Urothelium cell line (cell line): ENCODE measurements around the gene TENM4.
A peak's percentile ranks its signal among the peaks of the same experiment; 100 is the strongest.
"Not testable (repeated sequence)": the region's sequence is repeated elsewhere in the genome, so short reads cannot be mapped to it uniquely, and the experiment has no call there.

Experiments used
- DNase-seq: peaks from one replicate; pipeline ENCODE4 v3.0.0; 2011; ENCODE audit warnings: low spot score, mixed read lengths
- FAIRE-seq: peaks from 2 replicates; lab custom pipeline; 2011; peaks lifted over from hg19 to GRCh38; lab: Jason Lieb, UNC

The TENM4 gene

GRCh38 chr11:78835646-78836045 lies 605.2 kb downstream of the TENM4 start:
- DNase-seq (no peak), FAIRE-seq (no peak)

- FAIRE-seq (no peak), DNase-seq (no peak)
Observed at GRCh38 chr11:78834886-78835285, 605.9 kb downstream of the TENM4 start.

GRCh38 chr11:78833237-78833636 lies 607.6 kb downstream of the TENM4 start:
- FAIRE-seq (no peak), DNase-seq (no peak)

GRCh38 chr11:78832226-78832947 lies 608.4 kb downstream of the TENM4 start:
- FAIRE-seq (no peak), DNase-seq (no peak)

- DNase-seq (no peak), FAIRE-seq (no peak)
Observed at GRCh38 chr11:78831571-78831970, 609.3 kb downstream of the TENM4 start.

- DNase-seq = no peak
- FAIRE-seq = no peak
Observed at GRCh38 chr11:78830277-78830819, 610.5 kb downstream of the TENM4 start.

- no peak for DNase-seq
- peak; percentile 13 for FAIRE-seq
Observed at GRCh38 chr11:78829146-78829545, 611.7 kb downstream of the TENM4 start.

GRCh38 chr11:78828676-78829075 lies 612.2 kb downstream of the TENM4 start:
- DNase-seq (no peak), FAIRE-seq (no peak)

- DNase-seq, FAIRE-seq: not testable (repeated sequence)
Observed at GRCh38 chr11:78827291-78827690, 613.5 kb downstream of the TENM4 start.

GRCh38 chr11:78825591-78826020 lies 615.2 kb downstream of the TENM4 start:
- no peak for FAIRE-seq
- no peak for DNase-seq

- DNase-seq (no peak), FAIRE-seq (no peak)
Observed at GRCh38 chr11:78823588-78823987, 617.2 kb downstream of the TENM4 start.

- FAIRE-seq = no peak
- no peak for DNase-seq
Observed at GRCh38 chr11:78822931-78823423, 617.9 kb downstream of the TENM4 start.

GRCh38 chr11:78821371-78822306 lies 619.2 kb downstream of the TENM4 start:
- FAIRE-seq (no peak), DNase-seq (no peak)

- FAIRE-seq (no peak), DNase-seq (no peak)
Observed at GRCh38 chr11:78820741-78821140, 620.1 kb downstream of the TENM4 start.

GRCh38 chr11:78818201-78818600 lies 622.6 kb downstream of the TENM4 start:
- FAIRE-seq = no peak
- DNase-seq = no peak

- DNase-seq = no peak
- FAIRE-seq = no peak
Observed at GRCh38 chr11:78815831-78816230, 625.0 kb downstream of the TENM4 start.

- FAIRE-seq (no peak), DNase-seq (no peak)
Observed at GRCh38 chr11:78812513-78813293, 628.1 kb downstream of the TENM4 start.

- DNase-seq (no peak), FAIRE-seq (no peak)
Observed at GRCh38 chr11:78810559-78811009, 630.2 kb downstream of the TENM4 start.

- DNase-seq = no peak
- no peak for FAIRE-seq
Observed at GRCh38 chr11:78809931-78810541, 630.8 kb downstream of the TENM4 start.

GRCh38 chr11:78808923-78809322 lies 631.9 kb downstream of the TENM4 start:
- no peak for DNase-seq

More at GRCh38 chr11:78808923-78809322, 631.9 kb downstream of the TENM4 start:
- no peak for FAIRE-seq
